MM.1S (cell line): ENCODE data around the gene KCNQ4.

Experiments
- DNase-seq: peaks from one replicate; pipeline ENCODE4 v3.0.0-alpha.2; 2015
- H2AFZ ChIP-seq: fragments of 300-600 bp; sonication (generic); 2 replicates; pipeline ENCODE4 v1.6.0; 2016; ENCODE audit warnings: antibody characterized with exemption, low read length
- H3F3A ChIP-seq: fragments of 300-600 bp; sonication (generic); 2 replicates; pipeline ENCODE4 v1.6.1; 2016; ENCODE audit warnings: mild to moderate bottlenecking, antibody characterized with exemption, low read length, moderate library complexity, mixed read lengths; ENCODE audit not compliant: insufficient read depth
- H3K27ac ChIP-seq: fragments of 300-600 bp; sonication (generic); 2 replicates; pipeline ENCODE4 v1.5.1; 2016; ENCODE audit warnings: mild to moderate bottlenecking, low read length
- H3K27me3 ChIP-seq: fragments of 300-600 bp; sonication (generic); replicated peaks from 2 replicates; pipeline ENCODE4 v1.6.0; 2016; ENCODE audit warnings: low read length; ENCODE audit not compliant: insufficient read depth
- H3K36me3 ChIP-seq: fragments of 300-600 bp; sonication (generic); replicated peaks from 2 replicates; pipeline ENCODE4 v1.6.1; 2016; ENCODE audit warnings: mild to moderate bottlenecking, low read length, mixed read lengths; ENCODE audit not compliant: insufficient read depth
- H3K4me1 ChIP-seq: fragments of 300-600 bp; sonication (generic); 2 replicates; pipeline ENCODE4 v1.6.1; 2016; ENCODE audit warnings: low read length, mixed read lengths
- H3K4me2 ChIP-seq: fragments of 300-600 bp; sonication (generic); 2 replicates; pipeline ENCODE4 v1.6.0; 2016; ENCODE audit warnings: low read depth, low read length
- H3K4me3 ChIP-seq: fragments of 300-600 bp; sonication (generic); 2 replicates; pipeline ENCODE4 v1.5.1; 2016; ENCODE audit warnings: low read length, mixed read lengths
- H3K79me2 ChIP-seq: fragments of 300-600 bp; sonication (generic); 2 replicates; pipeline ENCODE4 v1.6.1; 2016; ENCODE audit warnings: mixed run types, low read length, mixed read lengths
- H3K9ac ChIP-seq: fragments of 300-600 bp; sonication (generic); 2 replicates; pipeline ENCODE4 v1.6.1; 2016; ENCODE audit warnings: low read length, mixed read lengths
- H3K9me2 ChIP-seq: fragments of 300-600 bp; sonication (generic); replicated peaks from 2 replicates; pipeline ENCODE4 v1.6.1; 2016; ENCODE audit warnings: mild to moderate bottlenecking, low read length, mixed read lengths; ENCODE audit not compliant: insufficient read depth
- H3K9me3 ChIP-seq: fragments of 300-600 bp; sonication (generic); replicated peaks from 2 replicates; pipeline ENCODE4 v1.6.1; 2016; ENCODE audit warnings: mild to moderate bottlenecking, low read length, mixed read lengths; ENCODE audit not compliant: insufficient read depth
- H4K20me1 ChIP-seq: fragments of 300-600 bp; sonication (generic); 2 replicates; pipeline ENCODE4 v1.6.1; 2016; ENCODE audit warnings: mild to moderate bottlenecking, low read length, moderate library complexity, mixed read lengths; ENCODE audit not compliant: insufficient read depth
- CTCF ChIP-seq: fragments of 300-600 bp; sonication (generic); IDR thresholded peaks from 2 replicates; pipeline ENCODE4 v1.5.1; 2016; ENCODE audit warnings: antibody characterized with exemption, low read length, mixed read lengths
- EZH2 ChIP-seq: fragments of 300-600 bp; sonication (generic); optimal IDR thresholded peaks from 2 replicates; pipeline ENCODE3; 2017; ENCODE audit warnings: low read depth, mild to moderate bottlenecking, antibody characterized with exemption, low read length, mixed read lengths
- EZH2phosphoT487 ChIP-seq: fragments of 300-600 bp; sonication (generic); IDR thresholded peaks from 2 replicates; pipeline ENCODE4 v1.6.1; 2018; ENCODE audit warnings: antibody characterized with exemption, low read length

KCNQ4 gene

GRCh38 chr1:40845895-40846294, 62.3 kb downstream of the KCNQ4 start:
- H3K9ac ChIP-seq, result no peak overlapping the region
- H3K4me1 ChIP-seq, result no peaks in the 10 kb centered on the region
- no peaks in the 10 kb centered on the region for H3K9me2 ChIP-seq
- H3K4me2 ChIP-seq, result no peak overlapping the region
- H3K27me3 ChIP-seq, result no peaks in the 10 kb centered on the region
- H3K27ac ChIP-seq, result no peak overlapping the region
- H3F3A ChIP-seq, result no peaks in the 10 kb centered on the region
- no peaks in the 10 kb centered on the region for H4K20me1 ChIP-seq
- TF ChIP-seq CTCF (no peak), EZH2 (no peak), EZH2phosphoT487 (no peak)
- H2AFZ ChIP-seq, result no peak overlapping the region
- H3K4me3 ChIP-seq, result no peak overlapping the region
- no peak for DNase-seq
- H3K79me2 ChIP-seq, result no peaks in the 10 kb centered on the region
- H3K9me3 ChIP-seq, result no peaks in the 10 kb centered on the region
- H3K36me3 ChIP-seq, result no peaks in the 10 kb centered on the region

- no peak for DNase-seq
- no peaks in the 10 kb centered on the region for H4K20me1 ChIP-seq
- no peaks in the 10 kb centered on the region for H3K4me1 ChIP-seq
- TF ChIP-seq EZH2phosphoT487 (no peak), EZH2 (no peak), CTCF (no peak)
- H3F3A ChIP-seq, result no peaks in the 10 kb centered on the region
- no peaks in the 10 kb centered on the region for H3K9me3 ChIP-seq
- H2AFZ ChIP-seq, result no peak overlapping the region
- H3K79me2 ChIP-seq, result no peaks in the 10 kb centered on the region
- no peaks in the 10 kb centered on the region for H3K9me2 ChIP-seq
- no peak overlapping the region for H3K9ac ChIP-seq
- H3K36me3 ChIP-seq, result no peaks in the 10 kb centered on the region
- no peaks in the 10 kb centered on the region for H3K27me3 ChIP-seq
- H3K4me2 ChIP-seq, result no peak overlapping the region
- H3K27ac ChIP-seq, result no peak overlapping the region
- H3K4me3 ChIP-seq, result no peak overlapping the region
These were observed 63.6 kb downstream of the KCNQ4 start for GRCh38 chr1:40847023-40847745.

- Histone ChIP-seq H3K79me2 (no peaks in the 10 kb centered on the region), H3K4me3 (no peak overlapping the region), H2AFZ (no peak overlapping the region), H3K9me2 (no peaks in the 10 kb centered on the region), H3K36me3 (no peaks in the 10 kb centered on the region), H3K9ac (no peak overlapping the region), H3K27ac (no peak overlapping the region), H3K4me1 (no peaks in the 10 kb centered on the region), H4K20me1 (no peaks in the 10 kb centered on the region), H3K4me2 (no peak overlapping the region), H3K9me3 (no peaks in the 10 kb centered on the region), H3F3A (no peaks in the 10 kb centered on the region), H3K27me3 (no peaks in the 10 kb centered on the region)
- DNase-seq, result peak; percentile 36
- no peak for TF ChIP-seq EZH2phosphoT487
- TF ChIP-seq CTCF, result peak; percentile 75
These were observed 65.1 kb downstream of the KCNQ4 start for GRCh38 chr1:40848530-40849189.
